ENCODE data around the gene SYNGR1. TPM values are rescaled to one million over a fixed set of nuclear protein-coding genes. Genes with fewer than 3 reads are reported as not detected.

Gene SYNGR1
- total RNA-seq, 1 donor from 2014 or later = 2.2 TPM

DNA sequence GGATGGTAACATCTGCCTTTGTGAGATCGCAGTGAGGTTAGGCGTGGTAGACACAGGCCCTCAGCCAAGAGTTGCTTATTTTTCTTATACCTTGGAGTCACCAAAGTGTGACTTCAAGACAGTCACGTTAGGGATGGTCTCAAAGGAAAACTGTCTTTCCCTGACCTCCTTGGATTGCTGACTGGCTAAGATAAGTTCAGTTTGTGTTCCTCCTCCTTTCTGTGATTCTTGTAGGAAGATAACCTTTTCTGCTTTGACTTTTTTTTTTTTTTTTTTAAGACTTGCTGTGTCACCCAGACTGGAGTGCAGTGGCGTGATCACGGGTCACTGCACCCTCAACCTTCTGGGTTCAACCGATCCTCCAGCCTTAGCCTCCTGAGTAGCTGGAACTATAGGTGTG is 72.9 kb downstream of the SYNGR1 start:
- no peak for DNase-seq (ENCODE audit: low spot score in 2 of 2)
- Histone ChIP-seq H3K4me1 (no peaks in the 10 kb centered on the region), H3K36me3 (peaks cover 59 to 70% of the 10 kb centered on the region in 2 donors), H3K9me3 (no peaks in the 10 kb centered on the region), H3K27ac (no peak overlapping the region), H3K27me3 (no peaks in the 10 kb centered on the region), H3K4me3 (no peak overlapping the region)
- intact Hi-C loops (cut with DNase I) = no loop called here
- TF ChIP-seq, protein P1, sequence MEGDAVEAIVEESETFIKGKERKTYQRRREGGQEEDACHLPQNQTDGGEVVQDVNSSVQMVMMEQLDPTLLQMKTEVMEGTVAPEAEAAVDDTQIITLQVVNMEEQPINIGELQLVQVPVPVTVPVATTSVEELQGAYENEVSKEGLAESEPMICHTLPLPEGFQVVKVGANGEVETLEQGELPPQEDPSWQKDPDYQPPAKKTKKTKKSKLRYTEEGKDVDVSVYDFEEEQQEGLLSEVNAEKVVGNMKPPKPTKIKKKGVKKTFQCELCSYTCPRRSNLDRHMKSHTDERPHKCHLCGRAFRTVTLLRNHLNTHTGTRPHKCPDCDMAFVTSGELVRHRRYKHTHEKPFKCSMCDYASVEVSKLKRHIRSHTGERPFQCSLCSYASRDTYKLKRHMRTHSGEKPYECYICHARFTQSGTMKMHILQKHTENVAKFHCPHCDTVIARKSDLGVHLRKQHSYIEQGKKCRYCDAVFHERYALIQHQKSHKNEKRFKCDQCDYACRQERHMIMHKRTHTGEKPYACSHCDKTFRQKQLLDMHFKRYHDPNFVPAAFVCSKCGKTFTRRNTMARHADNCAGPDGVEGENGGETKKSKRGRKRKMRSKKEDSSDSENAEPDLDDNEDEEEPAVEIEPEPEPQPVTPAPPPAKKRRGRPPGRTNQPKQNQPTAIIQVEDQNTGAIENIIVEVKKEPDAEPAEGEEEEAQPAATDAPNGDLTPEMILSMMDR (IDR thresholded peaks at IDR 0.05) = no peak

- H3K4me3 ChIP-seq = no peak overlapping the region
- no peaks in the 10 kb centered on the region for H3K4me1 ChIP-seq
- no peaks in the 10 kb centered on the region for H3K9me3 ChIP-seq
- H3K27me3 ChIP-seq = no peaks in the 10 kb centered on the region
- intact Hi-C loops (cut with DNase I) = no loop called here
- peaks cover 59 to 75% of the 10 kb centered on the region in 2 donors for H3K36me3 ChIP-seq
- TF ChIP-seq, protein P1 (IDR thresholded peaks at IDR 0.05) = no peak
- DNase-seq (ENCODE audit: low spot score in 2 of 2) = no peak
- no peak overlapping the region for H3K27ac ChIP-seq
Observed at GRCh38 chr22:39423976-39424375, 74.2 kb downstream of the SYNGR1 start.

DNA sequence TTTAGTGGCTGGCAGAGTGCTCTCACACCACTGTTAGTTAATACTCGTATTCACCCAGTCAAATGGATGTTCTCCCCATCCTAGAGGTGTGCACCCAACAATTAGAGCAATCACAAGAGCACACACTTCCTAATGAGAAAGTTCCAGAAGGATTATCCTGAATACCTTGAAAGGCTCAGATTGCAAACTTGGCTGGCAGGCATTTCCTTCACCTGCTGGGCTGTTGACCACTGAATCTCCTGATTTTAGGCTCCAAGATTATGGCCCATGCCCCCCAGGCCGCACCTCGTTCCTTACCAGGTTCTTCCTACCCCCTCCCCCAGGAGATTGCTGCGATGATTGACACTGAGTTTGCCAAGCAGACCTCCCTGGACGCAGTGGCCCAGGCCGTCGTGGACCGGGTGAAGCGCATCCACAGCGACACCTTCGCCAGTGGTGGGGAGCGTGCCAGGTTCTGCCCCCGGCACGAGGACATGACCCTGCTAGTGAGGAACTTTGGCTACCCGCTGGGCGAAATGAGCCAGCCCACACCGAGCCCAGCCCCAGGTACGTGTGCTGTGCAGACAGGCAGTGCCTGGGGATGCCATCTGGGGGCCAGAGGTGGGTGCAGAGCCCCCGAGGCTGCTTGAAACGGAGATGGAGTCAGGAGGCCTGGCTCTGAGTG is 76.7 kb downstream of the SYNGR1 start:
- Histone ChIP-seq H3K9me3 (no peaks in the 10 kb centered on the region), H3K4me1 (peaks cover 4 to 13% of the 10 kb centered on the region in 2 donors), H3K27ac (no peak overlapping the region), H3K4me3 (no peak overlapping the region), H3K36me3 (peaks cover 50 to 65% of the 10 kb centered on the region in 2 donors), H3K27me3 (no peaks in the 10 kb centered on the region)
- DNase-seq (ENCODE audit: low spot score in 2 of 2) = no peak
- intact Hi-C loops (cut with DNase I) = no loop called here
- TF ChIP-seq, protein P1 (IDR thresholded peaks at IDR 0.05) = no peak

GRCh38 chr22:39427751-39428596 is 78.2 kb downstream of the SYNGR1 start:
- H3K27me3 ChIP-seq = no peaks in the 10 kb centered on the region
- intact Hi-C loops (cut with DNase I) = no loop called here
- no peak overlapping the region for H3K4me3 ChIP-seq
- H3K9me3 ChIP-seq = no peaks in the 10 kb centered on the region
- peaks cover 7 to 23% of the 10 kb centered on the region in 2 donors for H3K4me1 ChIP-seq
- peak overlapping the region in 1 of 2 donors; percentile 42 for H3K27ac ChIP-seq
- peaks cover 40 to 51% of the 10 kb centered on the region in 2 donors for H3K36me3 ChIP-seq
- TF ChIP-seq, protein P1 (IDR thresholded peaks at IDR 0.05) = no peak
- no peak for DNase-seq (ENCODE audit: low spot score in 2 of 2)

DNA sequence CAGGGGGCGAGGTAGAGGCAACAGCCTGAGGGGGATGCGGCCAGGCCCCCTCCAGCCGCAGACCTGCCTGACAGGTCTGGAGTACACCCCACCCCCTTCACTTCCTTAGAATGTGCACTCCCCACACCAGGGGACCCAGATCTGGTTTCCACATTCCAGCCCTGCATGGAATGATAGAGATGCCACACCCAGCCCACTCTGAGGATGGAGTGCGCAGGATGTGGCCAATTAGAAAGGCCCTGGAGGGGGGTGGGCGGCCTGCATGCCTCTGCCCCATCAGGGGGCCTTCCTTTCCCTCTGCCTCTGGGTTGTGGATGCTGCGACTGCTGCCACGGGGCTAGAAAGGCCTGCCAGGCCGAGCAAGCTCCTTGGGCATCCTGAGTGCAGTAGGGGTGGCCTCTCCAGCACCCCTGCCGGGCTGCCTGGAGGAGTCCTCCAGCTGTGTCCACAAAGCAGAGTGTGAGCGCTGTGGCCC is 78.8 kb downstream of the SYNGR1 start:
- Histone ChIP-seq H3K27ac (peak overlapping the region in 1 of 2 donors; percentile 42), H3K27me3 (no peaks in the 10 kb centered on the region), H3K36me3 (peaks cover 40 to 46% of the 10 kb centered on the region in 2 donors), H3K4me3 (no peak overlapping the region), H3K9me3 (no peaks in the 10 kb centered on the region), H3K4me1 (peaks cover 7 to 23% of the 10 kb centered on the region in 2 donors)
- TF ChIP-seq, protein P1 (IDR thresholded peaks at IDR 0.05) = no peak
- DNase-seq (ENCODE audit: low spot score in 2 of 2) = no peak
- intact Hi-C loops (cut with DNase I) = no loop called here

All from ascending aorta (tissue), 2 donors.